NCI-H2196 treated with DMSO at 0.1 percent for 48 hours (cell line): ENCODE results near the gene GRID1.

Source experiments
- DNase-seq: peaks from one replicate; lab custom pipeline; 2025; ENCODE audit not compliant: unreplicated experiment; lab: John Stamatoyannopoulos, UW

GRID1 gene

DNA sequence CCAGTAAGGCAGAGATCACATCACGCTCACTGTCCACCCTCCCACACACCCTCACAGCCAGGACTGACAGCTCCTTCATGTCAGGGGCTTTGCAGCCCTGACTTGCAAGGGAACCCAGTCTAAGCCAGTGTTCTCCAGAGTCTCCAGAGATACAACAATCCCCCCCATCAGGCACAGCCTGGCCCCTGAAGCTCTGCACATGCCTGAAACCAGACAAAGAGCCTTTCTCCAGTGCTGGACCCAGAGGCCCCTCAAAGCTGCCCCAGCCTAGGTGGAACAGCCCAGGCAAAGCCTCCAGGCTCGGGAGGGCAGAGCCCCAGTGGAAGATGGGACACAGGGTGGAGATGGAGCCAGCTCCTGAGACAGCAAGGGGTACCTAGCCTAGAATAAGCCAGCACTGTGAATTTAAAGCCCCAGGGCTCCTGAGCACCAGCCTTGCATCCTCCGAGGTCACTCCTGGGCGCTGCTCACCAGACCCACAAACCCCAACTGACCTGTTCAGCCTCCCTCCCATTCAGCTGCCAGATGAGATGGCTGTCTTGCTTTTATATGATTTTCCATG lies 50.2 kb downstream of the GRID1 start:
- no peak for DNase-seq

DNA sequence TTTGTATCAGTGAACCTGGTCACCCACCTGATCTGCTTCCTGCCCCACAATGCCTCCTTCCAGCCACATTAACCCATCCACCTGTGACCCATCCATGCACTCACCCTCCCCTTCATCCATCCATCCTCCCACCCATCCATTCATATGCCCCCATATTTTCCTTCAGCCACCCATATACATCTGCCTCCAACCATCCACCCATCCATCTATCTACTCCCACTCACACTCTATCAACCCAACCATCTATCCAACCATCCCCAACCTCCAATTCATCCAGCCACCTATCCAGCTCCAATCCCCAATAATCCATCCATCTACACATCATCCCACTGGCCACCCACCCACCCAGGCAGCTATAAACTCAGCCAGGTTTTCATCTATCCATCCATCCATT lies 51.0 kb downstream of the GRID1 start:
- no peak for DNase-seq

DNA sequence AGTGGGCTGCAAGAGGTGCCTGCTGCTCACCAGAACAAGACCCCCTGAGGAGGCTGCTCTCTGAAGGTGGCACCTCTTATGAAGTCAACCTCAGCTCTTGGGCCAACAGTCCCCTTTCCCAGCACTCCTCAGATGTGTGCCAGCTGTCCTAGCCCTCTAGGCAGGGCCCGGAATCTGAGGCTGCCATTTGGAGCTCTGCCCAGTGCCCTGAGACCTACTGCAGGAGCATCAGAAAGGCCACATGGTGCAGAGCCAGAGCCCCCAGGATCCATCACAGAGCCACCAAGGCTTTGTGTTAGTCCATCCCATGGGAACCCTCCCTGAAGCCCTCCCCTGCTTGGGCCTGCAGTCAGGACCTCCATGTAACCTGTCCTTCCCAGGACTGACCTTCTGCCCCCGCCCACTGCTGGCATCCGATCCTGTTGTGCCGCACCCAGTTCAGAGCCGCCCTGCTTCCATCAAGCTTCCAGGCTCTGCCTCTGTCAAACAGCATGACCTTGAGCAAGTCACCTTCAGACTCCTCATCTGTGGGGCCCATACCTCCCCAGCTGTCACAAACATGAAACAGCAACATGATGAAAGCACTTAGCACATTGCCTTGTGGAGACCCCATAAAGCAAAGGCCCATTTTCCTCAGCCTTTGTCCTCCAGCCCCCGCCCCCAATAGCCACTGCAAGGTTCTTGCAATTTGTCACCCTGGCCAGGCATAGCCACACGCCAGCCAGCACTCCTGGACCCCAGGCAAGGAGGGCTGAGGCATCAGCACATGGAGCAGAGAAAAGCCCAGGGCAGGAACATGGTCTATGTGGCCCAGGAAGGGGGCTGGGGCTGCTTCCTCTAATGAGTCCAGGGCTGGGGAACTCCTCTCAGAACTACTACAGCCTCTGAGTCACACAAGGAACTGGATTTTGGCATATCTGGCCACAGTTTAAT lies 51.7 kb downstream of the GRID1 start:
- no peak for DNase-seq

DNA sequence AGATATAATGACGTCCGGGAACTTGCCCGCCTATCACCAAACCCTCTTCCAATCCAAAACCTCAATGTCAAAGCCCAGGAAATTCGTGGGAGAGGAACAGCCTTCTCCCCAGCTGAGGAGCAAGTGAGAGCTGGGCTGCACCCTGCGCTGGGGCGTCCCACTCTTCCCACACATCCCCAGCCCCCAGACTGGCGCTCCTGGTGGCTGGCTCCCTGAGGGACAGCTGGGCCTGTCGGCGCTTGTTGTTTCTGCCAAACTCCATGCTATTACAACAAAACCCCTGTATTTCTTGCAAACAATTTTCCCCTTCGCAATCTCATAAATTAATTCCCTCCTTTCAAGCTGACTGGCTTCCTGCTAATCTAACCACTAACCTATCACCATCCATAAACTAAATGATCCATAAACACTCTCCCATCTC lies 53.0 kb downstream of the GRID1 start:
- no peak for DNase-seq

DNA sequence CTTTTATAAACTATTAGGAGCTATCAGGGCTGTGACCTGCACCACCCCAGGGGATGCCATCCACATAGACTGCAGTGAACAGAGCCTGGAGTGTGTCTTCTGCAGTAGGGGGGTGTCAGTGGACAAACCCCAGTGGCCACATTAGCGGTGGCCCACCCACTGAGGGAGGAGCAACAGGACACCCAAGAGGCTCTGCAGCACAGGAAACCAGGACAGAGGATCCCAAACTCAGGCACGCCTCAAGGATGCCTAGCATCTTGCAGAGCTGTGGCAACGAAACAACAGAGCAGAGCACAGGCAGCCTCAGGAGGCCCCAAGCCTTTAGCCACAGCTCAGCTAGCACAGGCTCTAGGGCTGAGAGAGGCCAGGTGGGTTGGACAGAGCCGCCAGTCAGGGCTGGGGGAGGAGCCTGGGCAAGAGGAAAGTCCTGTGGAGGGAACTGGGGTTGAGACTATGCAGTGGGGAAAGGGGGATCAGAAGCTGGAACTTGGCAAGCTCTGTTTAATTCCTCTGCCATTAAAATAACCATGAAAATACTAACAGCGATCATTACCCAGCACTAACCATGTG lies 53.8 kb downstream of the GRID1 start:
- DNase-seq = no peak

DNA sequence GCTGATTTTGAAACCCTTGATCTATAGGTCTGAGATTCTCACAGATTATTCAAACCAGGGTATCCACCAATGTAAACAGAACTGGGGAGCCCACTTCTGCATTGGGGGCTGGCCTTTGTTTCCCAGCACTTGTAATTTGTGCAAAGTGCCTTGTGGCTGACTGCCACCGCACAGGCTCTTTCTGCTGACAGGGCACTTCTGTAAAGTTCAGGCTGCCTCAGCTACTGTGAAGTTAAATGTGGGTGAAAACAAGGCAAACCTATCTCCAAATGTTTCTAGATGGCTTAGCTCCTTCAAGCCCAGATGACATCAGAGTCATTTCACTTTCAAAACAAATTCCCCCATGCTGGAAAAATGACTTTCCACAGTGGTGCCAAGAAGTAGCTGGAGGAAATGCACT lies 54.7 kb downstream of the GRID1 start:
- DNase-seq = no peak

DNA sequence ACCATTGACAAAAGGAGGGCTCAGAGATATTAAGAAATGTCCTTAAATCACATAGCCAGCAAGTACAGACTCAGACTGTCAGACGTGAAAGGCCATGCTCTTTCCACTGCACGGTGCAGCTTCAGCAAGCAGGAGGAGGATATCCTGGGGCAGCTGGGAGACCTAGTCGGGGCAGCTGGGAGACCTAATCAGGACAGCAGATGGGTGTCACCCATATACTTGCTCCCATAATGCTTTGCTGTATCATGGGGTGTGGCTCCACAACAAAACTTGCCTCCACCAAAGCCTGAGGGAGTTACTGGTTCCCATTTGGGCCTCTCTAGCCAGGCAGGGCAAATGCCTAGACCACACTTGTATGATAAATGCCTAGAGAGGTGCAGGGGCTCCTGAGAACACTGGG lies 55.4 kb downstream of the GRID1 start:
- DNase-seq = no peak

DNA sequence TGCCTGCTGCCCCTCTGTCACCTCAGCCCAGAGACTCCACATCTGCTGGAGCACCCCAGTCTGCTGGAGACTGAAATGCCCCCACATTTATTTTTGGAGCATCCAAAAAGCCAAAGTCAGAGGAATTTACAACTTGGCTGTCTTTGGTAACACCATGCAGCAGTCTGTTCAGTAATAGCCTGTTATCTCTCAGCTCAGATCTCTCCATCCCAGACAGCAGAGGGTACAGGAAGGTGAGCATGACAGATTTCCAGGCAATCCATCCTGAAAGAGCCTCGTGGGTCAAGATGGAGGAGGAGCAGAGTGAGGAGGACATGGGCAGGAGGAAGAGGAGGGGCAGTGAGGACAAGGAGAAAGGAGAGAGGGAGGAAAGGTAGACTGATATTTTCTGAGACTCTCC lies 55.9 kb downstream of the GRID1 start:
- no peak for DNase-seq

DNA sequence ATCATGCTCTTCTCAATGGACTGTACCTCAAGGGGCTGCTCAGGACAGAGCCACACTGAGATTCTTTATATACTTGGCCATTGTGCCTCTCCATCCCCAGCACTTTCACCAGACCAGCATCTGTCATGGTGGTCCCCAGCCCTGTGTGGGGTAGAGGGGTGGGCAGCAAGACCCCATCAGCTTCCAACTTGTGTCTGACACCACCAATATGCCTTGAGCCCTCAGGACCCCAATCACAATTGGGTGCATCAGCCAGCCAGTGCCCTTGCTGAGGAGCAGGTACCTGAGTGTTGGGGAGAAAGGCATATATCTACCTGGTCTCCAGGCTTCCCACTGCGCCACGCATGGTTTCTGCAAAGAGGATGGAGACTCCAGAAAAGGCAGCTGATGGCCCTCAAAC lies 56.3 kb downstream of the GRID1 start:
- DNase-seq = no peak

DNA sequence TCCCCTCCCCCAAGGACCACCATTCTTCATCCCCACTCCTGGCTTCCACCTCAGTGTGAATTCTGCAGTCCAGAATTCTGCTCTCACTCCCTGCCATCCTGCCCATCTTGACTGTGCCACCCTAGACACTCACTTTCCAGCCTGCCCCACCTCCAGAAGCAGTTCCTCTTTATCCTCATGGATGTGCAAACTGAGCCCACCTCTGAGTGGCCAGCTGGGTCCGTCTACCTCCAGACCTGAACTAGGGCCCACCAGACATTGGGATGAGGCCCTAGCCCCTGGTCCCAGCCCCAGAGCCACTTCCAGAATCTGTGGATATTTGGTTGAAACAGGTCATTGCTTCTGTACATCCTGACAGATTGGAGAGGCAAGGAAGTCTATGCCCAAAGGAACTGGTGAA lies 58.5 kb downstream of the GRID1 start:
- no peak for DNase-seq

DNA sequence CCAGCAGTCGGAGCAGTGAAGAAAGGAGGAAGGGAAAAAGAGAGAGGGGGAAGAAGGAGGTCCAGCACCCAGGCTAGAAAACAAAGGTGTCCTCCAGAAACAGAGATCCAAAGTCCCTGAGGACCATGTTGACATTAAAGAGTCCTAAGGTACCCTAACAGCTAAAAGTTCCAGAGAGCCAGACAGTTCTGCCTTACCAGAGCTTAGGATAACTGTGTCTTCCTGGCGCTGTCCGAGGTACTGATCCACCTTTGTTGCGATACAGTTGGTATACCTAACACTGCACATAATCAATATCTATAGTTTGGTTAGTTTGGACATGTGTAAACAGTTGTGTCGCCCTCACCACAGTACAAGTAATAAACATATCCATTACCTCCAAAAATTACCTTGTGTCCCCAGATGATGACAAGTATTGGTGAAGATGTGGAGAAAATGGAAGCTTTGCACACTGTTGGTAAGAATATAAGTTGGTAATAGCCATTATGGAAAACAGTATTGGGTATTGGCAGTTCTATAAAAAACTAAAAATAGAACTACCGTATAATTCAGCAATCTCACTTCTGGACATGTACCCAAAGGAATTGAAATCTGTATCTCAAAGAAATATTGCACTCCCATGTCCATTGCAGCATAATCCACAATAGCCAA lies 59.8 kb downstream of the GRID1 start:
- DNase-seq = no peak

DNA sequence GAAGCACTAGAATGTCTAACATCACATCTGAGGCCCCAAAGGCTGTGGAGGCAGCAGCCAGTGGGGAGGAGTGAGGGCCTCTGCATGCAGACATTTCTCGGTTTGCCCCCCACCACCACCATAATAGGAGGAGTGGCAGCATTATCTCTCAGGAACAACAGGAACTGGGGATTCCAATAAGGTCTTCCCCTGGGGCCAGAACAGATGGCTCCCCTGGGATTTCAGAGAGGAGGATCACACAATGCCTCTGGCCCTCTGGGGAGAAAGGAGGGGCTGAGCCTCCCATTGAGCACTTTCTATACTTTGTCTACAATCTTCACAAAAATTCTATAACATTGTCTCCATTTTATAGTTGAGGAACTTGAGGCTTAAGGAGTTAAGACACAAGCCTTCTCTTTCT lies 61.1 kb downstream of the GRID1 start:
- DNase-seq = no peak

DNA sequence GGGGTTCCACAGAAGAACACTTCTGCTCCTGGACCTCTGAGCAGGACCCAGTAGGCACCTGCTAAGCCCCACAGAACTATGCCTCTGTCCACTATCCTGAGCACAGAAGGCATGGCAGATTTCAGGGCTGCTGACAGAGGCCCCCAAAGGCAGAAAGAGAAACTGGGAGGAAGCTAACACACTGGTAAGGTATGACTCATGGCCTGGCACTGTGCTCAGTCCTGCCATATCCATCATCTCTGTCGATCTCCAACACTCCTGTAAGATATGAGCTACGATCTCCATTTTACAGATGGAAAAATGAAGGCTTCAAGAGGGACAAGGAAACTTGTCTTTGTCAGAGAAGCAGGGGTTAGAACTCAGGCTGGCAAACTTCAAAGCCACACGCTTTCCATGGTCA lies 62.2 kb downstream of the GRID1 start:
- DNase-seq = no peak

DNA sequence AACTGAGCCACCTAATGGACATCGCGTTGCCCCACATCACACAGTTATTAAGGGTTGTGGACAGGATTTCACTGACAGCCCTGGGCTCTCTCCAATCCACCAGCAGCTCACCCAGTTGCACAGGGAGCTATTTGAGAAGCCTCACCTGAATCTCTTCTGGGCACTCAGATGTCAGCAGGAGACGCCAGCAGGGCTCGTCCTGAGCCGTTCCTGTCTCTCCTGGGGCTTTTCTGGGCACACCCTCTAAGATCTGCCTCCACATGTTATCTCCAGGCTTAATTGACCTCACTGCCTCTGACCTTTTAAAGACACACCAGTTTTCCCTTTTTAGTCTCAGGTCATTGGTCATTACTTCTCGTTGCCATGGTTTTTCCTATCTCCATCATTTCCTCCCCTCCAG lies 63.0 kb downstream of the GRID1 start:
- no peak for DNase-seq

DNA sequence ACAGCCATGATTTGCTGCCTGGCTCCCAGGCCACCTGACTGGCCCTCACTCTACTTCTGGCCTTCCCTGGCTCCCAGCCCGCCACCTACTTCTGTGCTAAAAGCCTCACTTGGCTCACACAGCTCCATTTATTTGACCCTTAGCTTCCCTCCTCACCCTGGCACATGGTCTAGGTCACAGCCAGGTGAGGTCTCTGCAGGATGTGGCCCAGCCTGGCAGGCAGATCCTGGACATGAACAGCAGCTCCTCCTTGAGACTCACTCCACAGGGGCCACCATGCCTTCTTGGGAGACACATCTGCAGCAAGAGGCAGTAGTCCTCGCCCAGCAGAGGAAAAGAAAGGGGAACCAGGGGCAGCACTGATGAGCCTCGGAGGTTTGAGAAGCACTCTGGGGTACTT lies 64.6 kb downstream of the GRID1 start:
- DNase-seq = no peak

DNA sequence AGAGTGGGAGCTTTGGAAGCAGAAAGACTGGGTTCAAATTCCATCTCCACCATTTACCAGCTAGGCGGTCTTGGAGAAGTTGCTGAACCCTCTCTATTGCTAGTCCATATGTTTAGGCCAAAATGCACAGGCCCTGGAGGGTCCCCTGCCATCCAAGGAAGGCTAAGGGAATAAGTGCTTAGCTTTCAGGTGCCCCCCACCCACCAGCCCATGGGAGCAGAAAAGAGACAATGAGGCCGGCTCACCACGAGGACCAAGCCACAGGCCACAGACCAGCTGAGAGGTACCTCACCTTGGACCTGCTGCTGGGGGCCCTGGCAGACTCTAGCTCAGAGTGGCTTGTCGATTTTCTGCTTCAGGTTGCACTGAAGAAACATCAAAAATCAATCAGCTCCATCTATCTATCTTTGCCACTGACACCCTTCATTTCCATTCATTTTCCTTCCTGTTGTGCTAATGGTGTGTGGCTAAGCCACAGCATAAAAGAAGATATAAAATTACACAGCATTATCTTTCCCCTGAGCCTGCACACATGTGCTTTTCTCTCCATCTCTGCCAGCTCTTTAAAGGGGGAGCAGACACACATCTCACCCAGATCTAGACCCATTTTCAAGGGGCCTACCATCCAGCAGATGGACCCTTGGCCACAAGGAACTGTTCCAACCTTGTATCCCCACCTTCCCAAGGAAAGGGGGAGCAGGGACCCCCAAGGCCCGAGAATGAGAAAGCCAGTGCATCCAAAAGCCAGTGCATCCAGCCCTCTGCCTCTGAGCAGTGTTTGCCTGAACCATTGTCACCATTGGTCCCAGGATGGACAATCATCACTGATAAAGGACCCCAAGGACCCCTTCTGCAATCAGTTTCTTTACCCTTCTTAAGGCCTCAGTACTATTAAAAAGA lies 65.4 kb downstream of the GRID1 start:
- no peak for DNase-seq

DNA sequence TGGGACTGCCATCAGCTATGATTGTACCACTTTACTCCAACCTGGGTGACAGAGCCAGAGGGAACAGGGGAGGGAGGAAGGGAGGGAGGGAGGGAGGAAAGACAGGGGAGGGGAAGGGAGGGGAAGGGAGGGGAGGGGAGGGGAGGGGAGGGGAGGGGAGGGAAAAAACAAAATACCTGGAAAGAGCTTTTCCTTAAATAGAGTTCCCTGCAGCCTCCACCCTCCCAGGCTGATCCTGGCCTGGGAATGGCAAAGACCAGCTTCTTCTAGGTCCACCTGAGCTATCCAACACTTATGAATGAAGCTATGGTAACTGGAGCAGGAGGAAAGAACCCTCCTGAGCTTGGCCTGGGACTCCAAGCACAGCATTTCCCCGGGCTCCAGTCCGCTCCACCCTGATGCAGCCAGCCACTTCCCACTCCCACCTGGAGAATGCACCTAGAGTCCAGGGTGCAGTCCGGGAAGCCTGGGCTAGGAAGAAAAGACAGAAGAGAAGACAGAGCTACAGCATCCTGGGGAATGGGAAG lies 66.1 kb downstream of the GRID1 start:
- no peak for DNase-seq

DNA sequence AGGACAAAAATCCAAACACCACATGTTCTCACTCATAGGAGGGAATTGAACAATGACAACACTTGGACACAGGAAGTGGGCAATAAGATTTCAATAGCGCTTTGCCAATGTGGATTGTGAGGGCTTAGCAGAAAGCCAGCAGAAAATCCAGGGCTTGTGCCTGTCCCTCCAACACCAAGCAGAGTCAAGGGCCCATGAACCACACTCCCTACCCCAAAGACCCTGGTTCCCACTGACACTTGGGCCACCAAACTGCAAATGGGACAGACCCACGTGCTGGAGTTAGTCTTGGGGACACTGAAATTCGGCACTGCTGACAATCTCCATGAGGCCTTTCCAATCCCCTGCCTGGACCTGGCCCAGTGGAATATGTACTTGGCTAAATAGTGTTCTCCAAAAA lies 67.0 kb downstream of the GRID1 start:
- no peak for DNase-seq

DNA sequence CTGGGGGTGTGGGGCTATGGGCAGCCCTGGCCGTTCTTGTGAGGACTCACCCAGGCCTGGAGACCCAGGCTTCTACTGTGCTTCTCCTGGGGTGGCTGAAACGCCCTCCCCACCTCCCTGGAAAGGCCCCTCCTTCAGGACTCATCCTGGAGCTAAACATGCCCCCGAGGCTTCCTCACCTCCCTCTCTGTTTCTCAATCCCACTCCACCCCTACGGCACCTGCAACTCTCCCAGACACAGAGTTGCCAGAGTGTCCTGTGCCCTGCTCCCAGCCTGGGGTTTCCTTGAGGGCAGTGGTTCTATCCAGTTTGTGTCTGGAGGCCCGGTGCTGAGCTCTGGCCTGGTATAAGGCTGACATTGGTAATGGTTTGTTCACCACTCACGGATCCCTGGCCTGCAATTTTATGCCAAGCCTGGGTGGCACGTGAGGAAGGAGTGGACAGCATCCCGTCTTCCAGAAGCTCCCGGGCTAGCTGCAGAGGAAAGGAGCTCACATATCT lies 68.0 kb downstream of the GRID1 start:
- DNase-seq = no peak

DNA sequence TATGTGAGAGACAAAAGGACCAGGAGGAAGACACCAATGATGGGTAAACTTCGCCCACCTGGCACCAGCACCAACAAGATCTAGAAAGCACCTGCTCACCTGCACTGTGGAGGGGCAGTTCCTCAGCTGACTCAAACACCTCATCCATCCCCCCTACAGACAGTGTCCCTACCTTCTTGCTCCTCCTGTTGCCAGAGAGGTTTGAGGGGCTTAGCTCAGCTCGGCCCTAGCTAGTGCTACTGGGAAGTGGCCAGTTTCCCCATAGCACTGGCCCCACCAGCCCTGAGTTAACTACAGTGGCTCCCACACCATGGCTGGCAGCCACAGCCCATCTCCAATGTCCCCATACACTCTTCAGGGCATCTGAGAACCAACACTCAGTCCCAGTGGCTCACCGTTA lies 70.8 kb downstream of the GRID1 start:
- DNase-seq = no peak
